Upper lobe of left lung (tissue), 4 donors: Measurements from ENCODE around the gene EIF1.

Experiments used
- CTCF ChIP-seq, 6 experiments: fragments of 450-650 bp in 4 of 6; fragments of 200-600 bp in 2 of 6; sonication (generic) in 2 of 6; IDR thresholded peaks; one replicate each; pipeline ENCODE4 v1.5.1; 2016 to 2019; ENCODE audit warnings: antibody characterized with exemption in 6 of 6
- EP300 ChIP-seq, 4 donors: sonication (generic); formaldehyde crosslinking; IDR thresholded peaks; one replicate each; pipeline ENCODE4 v1.5.1; 2017; ENCODE audit warnings: antibody characterized with exemption in 4 of 4, control low read depth in 2 of 4
- POLR2A ChIP-seq, 4 donors: fragments of 450-650 bp; IDR thresholded peaks; one replicate each; pipeline ENCODE4 v1.5.1; 2016 to 2017; ENCODE audit warnings: antibody characterized with exemption in 4 of 4, mild to moderate bottlenecking in 2 of 4
- POLR2AphosphoS5 ChIP-seq, 2 donors: sonication (generic); formaldehyde crosslinking; IDR thresholded peaks; one replicate each; pipeline ENCODE4 v1.5.1; 2017; ENCODE audit warnings: antibody characterized with exemption in 2 of 2

GRCh38 chr17:41697122-41697962 is 8.7 kb downstream of the EIF1 start:
- TF ChIP-seq CTCF (IDR thresholded peaks at IDR 0.05) (no peak), POLR2A (IDR thresholded peaks at IDR 0.05) (no peak), EP300 (IDR thresholded peaks at IDR 0.05) (peak in 1 of 4 donors; percentile 21), POLR2AphosphoS5 (IDR thresholded peaks at IDR 0.05) (peak in 1 of 2 donors; percentile 54)
